ENCODE data around the gene ACTC1. TPM values are rescaled to one million over a fixed set of nuclear protein-coding genes. Genes with fewer than 3 reads are reported as not detected.

Gene ACTC1
- total RNA-seq, 1 experiment from 2014 or later = not detected

DNA sequence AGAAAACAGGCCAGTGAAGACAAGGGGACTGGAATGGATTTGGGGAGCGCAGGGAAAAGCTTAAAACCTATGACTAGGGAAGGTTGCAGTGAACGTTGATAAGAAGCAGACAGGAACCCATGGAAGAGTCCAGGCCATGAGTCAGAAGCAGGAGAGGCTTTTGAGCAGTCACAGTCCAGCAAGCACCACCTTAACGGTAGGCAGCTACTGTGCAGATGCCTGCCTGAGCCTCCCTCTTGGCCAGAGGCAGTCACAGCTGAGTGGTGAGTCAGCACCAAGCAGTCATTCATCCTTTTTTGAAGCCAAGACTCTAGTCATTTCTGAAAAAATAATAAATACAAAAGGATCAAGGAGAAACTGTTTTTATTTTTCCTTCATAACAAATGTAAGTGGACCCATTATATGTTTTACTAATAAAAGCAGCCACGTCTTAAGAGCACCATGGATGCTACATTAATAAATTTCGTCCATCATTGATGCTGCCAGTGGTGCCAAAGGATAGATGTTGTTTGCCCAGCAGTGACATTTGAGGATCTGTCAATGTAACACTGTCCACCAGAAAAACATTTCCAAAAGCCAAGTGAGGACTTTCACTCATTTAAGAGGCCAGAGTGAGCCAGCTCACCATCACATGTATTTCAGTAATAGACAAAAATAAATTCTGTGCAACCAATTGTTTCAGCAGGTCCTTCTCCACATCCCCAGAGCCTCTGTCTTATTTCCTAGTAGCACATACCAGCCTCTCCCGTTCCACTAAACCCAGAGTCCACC is 42.1 kb upstream of the ACTC1 start:
- no TSS peak for BruUV-seq (replicated peaks)
- H3K27ac ChIP-seq (ENCODE audit: low read depth, low read length, poor library complexity, severe bottlenecking) = no peak overlapping the region
- H3K4me3 ChIP-seq (ENCODE audit: low read depth, low read length, poor library complexity, severe bottlenecking) = no peak overlapping the region
- intact Hi-C loops (cut with micrococcal nuclease; ENCODE audit: unreplicated experiment) = no loop called here
- ChIA-PET POLR2A (ENCODE audit: low non-redundant PET) (no interaction called here), CTCF (no interaction called here)
- DNase-seq (ENCODE audit: low spot score) = no peak
- no peaks in the 10 kb centered on the region for H3K27me3 ChIP-seq (replicated peaks; ENCODE audit: insufficient read depth, low read depth, low read length, poor library complexity)
- no peaks in the 10 kb centered on the region for H3K4me1 ChIP-seq (ENCODE audit: insufficient read depth, low read length, poor library complexity, severe bottlenecking)
- TF ChIP-seq EZH2 (IDR thresholded peaks at IDR 0.05; ENCODE audit: borderline replicate concordance, low read depth, low read length, poor library complexity, severe bottlenecking) = no peak
- TF ChIP-seq, protein P1, sequence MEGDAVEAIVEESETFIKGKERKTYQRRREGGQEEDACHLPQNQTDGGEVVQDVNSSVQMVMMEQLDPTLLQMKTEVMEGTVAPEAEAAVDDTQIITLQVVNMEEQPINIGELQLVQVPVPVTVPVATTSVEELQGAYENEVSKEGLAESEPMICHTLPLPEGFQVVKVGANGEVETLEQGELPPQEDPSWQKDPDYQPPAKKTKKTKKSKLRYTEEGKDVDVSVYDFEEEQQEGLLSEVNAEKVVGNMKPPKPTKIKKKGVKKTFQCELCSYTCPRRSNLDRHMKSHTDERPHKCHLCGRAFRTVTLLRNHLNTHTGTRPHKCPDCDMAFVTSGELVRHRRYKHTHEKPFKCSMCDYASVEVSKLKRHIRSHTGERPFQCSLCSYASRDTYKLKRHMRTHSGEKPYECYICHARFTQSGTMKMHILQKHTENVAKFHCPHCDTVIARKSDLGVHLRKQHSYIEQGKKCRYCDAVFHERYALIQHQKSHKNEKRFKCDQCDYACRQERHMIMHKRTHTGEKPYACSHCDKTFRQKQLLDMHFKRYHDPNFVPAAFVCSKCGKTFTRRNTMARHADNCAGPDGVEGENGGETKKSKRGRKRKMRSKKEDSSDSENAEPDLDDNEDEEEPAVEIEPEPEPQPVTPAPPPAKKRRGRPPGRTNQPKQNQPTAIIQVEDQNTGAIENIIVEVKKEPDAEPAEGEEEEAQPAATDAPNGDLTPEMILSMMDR (conservative IDR thresholded peaks at IDR 0.05; ENCODE audit: low read depth, low read length) = no peak
- H3K9me3 ChIP-seq (ENCODE audit: low read depth, low read length, poor library complexity, severe bottlenecking) = no peaks in the 10 kb centered on the region
- H3K36me3 ChIP-seq (ENCODE audit: insufficient read depth, low read length, poor library complexity, severe bottlenecking) = no peaks in the 10 kb centered on the region

DNA sequence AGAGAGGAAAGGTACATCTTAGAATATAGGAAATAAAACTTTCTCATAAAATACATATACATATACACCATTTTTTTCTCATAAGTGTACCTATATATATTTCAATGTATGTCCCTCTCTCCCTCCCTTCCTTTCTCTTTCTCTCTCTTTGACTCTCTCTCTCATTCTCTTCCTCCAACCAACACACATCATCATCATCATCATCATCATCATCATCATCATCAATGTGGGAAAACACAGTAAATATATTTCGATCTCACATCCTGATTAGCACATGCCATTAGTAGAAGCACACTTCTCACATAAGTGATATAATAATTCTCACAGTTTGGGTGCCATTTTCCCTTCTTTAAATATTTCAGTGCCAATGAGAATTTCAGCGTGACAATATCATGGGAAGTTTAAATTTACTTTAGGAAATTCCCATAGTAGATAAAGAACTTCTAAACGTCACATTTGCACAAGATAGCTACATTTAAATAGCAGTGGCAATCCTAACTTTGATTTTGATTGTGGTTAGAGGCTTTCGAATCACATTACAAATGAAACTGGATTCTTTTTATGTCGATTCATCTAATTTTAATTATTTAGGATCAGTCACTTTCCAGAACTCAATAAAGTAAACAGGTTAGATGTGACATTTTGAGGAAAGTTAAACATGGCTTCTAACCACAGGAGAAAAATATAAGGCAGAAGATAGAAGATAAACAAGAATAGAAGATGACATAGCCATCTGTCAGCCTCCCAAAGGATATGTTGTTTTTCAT is 33.0 kb upstream of the ACTC1 start:
- POLR2A ChIA-PET (ENCODE audit: low non-redundant PET) = no interaction called here
- Histone ChIP-seq H3K9me3 (ENCODE audit: low read depth, low read length, poor library complexity, severe bottlenecking) (no peaks in the 10 kb centered on the region), H3K27me3 (replicated peaks; ENCODE audit: insufficient read depth, low read depth, low read length, poor library complexity) (peaks cover 8% of the 10 kb centered on the region), H3K27ac (ENCODE audit: low read depth, low read length, poor library complexity, severe bottlenecking) (no peak overlapping the region), H3K4me1 (ENCODE audit: insufficient read depth, low read length, poor library complexity, severe bottlenecking) (no peaks in the 10 kb centered on the region), H3K36me3 (ENCODE audit: insufficient read depth, low read length, poor library complexity, severe bottlenecking) (no peaks in the 10 kb centered on the region), H3K4me3 (ENCODE audit: low read depth, low read length, poor library complexity, severe bottlenecking) (no peak overlapping the region)
- CTCF ChIA-PET = no interaction called here
- TF ChIP-seq, protein P1 (conservative IDR thresholded peaks at IDR 0.05; ENCODE audit: low read depth, low read length) = no peak
- TF ChIP-seq EZH2 (IDR thresholded peaks at IDR 0.05; ENCODE audit: borderline replicate concordance, low read depth, low read length, poor library complexity, severe bottlenecking) = no peak
- no TSS peak for BruUV-seq (replicated peaks)
- intact Hi-C loops (cut with micrococcal nuclease; ENCODE audit: unreplicated experiment) = no loop called here
- no peak for DNase-seq (ENCODE audit: low spot score)

DNA sequence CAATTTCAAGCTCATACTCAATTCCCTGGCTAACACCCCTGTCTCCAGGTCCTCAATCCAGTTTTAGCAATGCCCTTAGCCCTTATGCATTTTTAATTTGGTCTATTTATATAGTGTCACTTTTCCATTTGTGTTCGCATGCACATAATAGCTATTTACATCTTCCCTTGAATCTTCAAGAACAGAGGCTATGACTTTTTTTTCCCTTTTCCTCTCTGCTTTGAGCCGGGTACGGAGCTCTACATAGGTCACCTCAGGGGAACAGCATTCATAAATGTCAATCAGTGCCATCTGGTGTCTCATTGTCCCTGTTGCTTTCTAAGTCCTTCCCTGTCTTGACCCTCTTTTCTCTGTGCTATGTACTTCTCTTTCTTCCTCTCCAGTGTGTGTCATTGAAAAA is 26.5 kb upstream of the ACTC1 start:
- TF ChIP-seq EZH2 (IDR thresholded peaks at IDR 0.05; ENCODE audit: borderline replicate concordance, low read depth, low read length, poor library complexity, severe bottlenecking) = no peak
- TF ChIP-seq, protein P1 (conservative IDR thresholded peaks at IDR 0.05; ENCODE audit: low read depth, low read length) = no peak
- CTCF ChIA-PET = no interaction called here

More for the DNA sequence above, 26.5 kb upstream of the ACTC1 start:
- DNase-seq (ENCODE audit: low spot score) = no peak
- POLR2A ChIA-PET (ENCODE audit: low non-redundant PET) = no interaction called here
- Histone ChIP-seq H3K36me3 (ENCODE audit: insufficient read depth, low read length, poor library complexity, severe bottlenecking) (no peaks in the 10 kb centered on the region), H3K4me3 (ENCODE audit: low read depth, low read length, poor library complexity, severe bottlenecking) (no peak overlapping the region), H3K9me3 (ENCODE audit: low read depth, low read length, poor library complexity, severe bottlenecking) (no peaks in the 10 kb centered on the region), H3K4me1 (ENCODE audit: insufficient read depth, low read length, poor library complexity, severe bottlenecking) (no peaks in the 10 kb centered on the region), H3K27me3 (replicated peaks; ENCODE audit: insufficient read depth, low read depth, low read length, poor library complexity) (peaks cover 8% of the 10 kb centered on the region), H3K27ac (ENCODE audit: low read depth, low read length, poor library complexity, severe bottlenecking) (no peak overlapping the region)
- no TSS peak for BruUV-seq (replicated peaks)
- intact Hi-C loops (cut with micrococcal nuclease; ENCODE audit: unreplicated experiment) = no loop called here

Data from A673 (cell line).